Neural crest cell (in vitro differentiated cells): ENCODE data around the gene ABCC6. TPM values are rescaled to one million over a fixed set of nuclear protein-coding genes. Genes with fewer than 3 reads are reported as not detected.

ENCODE experiments used
- DNase-seq: peaks from one replicate; pipeline ENCODE4 v3.0.0; 2021; ENCODE audit warnings: low read depth, mixed read lengths, low spot score
- H3K27ac Mint-ChIP-seq: one replicate; pipeline ENCODE4 v1.8.0; 2021; ENCODE audit warnings: mild to moderate bottlenecking, mixed read lengths; ENCODE audit not compliant: unreplicated experiment
- H3K27me3 Mint-ChIP-seq: 2 replicates; pipeline ENCODE4 v1.8.0; 2021; ENCODE audit warnings: low read depth, mild to moderate bottlenecking, mixed read lengths
- H3K36me3 Mint-ChIP-seq: 2 replicates; pipeline ENCODE4 v1.8.0; 2021; ENCODE audit warnings: low read depth, mild to moderate bottlenecking, mixed read lengths
- H3K4me1 Mint-ChIP-seq: 2 replicates; pipeline ENCODE4 v1.8.0; 2021; ENCODE audit warnings: mixed read lengths
- H3K4me3 Mint-ChIP-seq: one replicate; pipeline ENCODE4 v1.8.0; 2021; ENCODE audit warnings: mild to moderate bottlenecking, mixed read lengths
- H3K9me3 Mint-ChIP-seq: 2 replicates; pipeline ENCODE4 v1.8.0; 2021; ENCODE audit warnings: mixed read lengths
- CTCF ChIP-seq: fragments of 200-600 bp; sonication (generic); conservative IDR thresholded peaks from 2 replicates; pipeline ENCODE4 v1.5.0; 2021; ENCODE audit warnings: antibody characterized with exemption, mild to moderate bottlenecking
- total RNA-seq: library from RNA; stranded (reverse); gene quantifications from 2 replicates; pipeline ENCODE4 v1.2.1, GENCODE V29; 2021

Gene ABCC6
- total RNA-seq, 1 donor from 2014 or later: 2.2 TPM

- DNase-seq: no peak
- Mint-ChIP-seq H3K4me3 (no peak overlapping the region), H3K36me3 (no peaks in the 10 kb centered on the region), H3K27me3 (no peaks in the 10 kb centered on the region), H3K27ac (no peak overlapping the region), H3K4me1 (no peaks in the 10 kb centered on the region), H3K9me3 (peaks cover 6% of the 10 kb centered on the region)
- TF ChIP-seq CTCF: no peak
Observed at GRCh38 chr16:16176328-16176727, 47.0 kb downstream of the ABCC6 start.

GRCh38 chr16:16175296-16175695 lies 48.0 kb downstream of the ABCC6 start:
- H3K4me1 Mint-ChIP-seq: no peaks in the 10 kb centered on the region
- TF ChIP-seq CTCF: no peak
- peaks cover 6% of the 10 kb centered on the region for H3K9me3 Mint-ChIP-seq
- no peaks in the 10 kb centered on the region for H3K27me3 Mint-ChIP-seq
- no peak for DNase-seq
- no peak overlapping the region for H3K27ac Mint-ChIP-seq
- no peaks in the 10 kb centered on the region for H3K36me3 Mint-ChIP-seq
- no peak overlapping the region for H3K4me3 Mint-ChIP-seq

GRCh38 chr16:16172991-16173390 lies 50.3 kb downstream of the ABCC6 start:
- no peaks in the 10 kb centered on the region for H3K36me3 Mint-ChIP-seq
- H3K27me3 Mint-ChIP-seq: no peaks in the 10 kb centered on the region
- H3K4me1 Mint-ChIP-seq: no peaks in the 10 kb centered on the region
- DNase-seq: no peak
- no peak for TF ChIP-seq CTCF
- H3K9me3 Mint-ChIP-seq: peaks cover 6% of the 10 kb centered on the region
- no peak overlapping the region for H3K27ac Mint-ChIP-seq
- no peak overlapping the region for H3K4me3 Mint-ChIP-seq

- peaks cover 6% of the 10 kb centered on the region for H3K9me3 Mint-ChIP-seq
- no peaks in the 10 kb centered on the region for H3K36me3 Mint-ChIP-seq
- TF ChIP-seq CTCF: no peak
- H3K27me3 Mint-ChIP-seq: no peaks in the 10 kb centered on the region
- no peak overlapping the region for H3K4me3 Mint-ChIP-seq
- H3K4me1 Mint-ChIP-seq: no peaks in the 10 kb centered on the region
- no peak overlapping the region for H3K27ac Mint-ChIP-seq
- DNase-seq: no peak
Observed at GRCh38 chr16:16171332-16171919, 51.9 kb downstream of the ABCC6 start.

- Mint-ChIP-seq H3K4me1 (no peaks in the 10 kb centered on the region), H3K27ac (no peak overlapping the region), H3K36me3 (no peaks in the 10 kb centered on the region), H3K4me3 (no peak overlapping the region), H3K9me3 (peaks cover under 1% of the 10 kb centered on the region), H3K27me3 (no peaks in the 10 kb centered on the region)
- TF ChIP-seq CTCF: no peak
- no peak for DNase-seq
Observed at GRCh38 chr16:16169615-16170014, 53.7 kb downstream of the ABCC6 start.
